HCT116 (cell line): ENCODE data around the gene GNPTAB. TPM values are rescaled to one million over a fixed set of nuclear protein-coding genes. Genes with fewer than 3 reads are reported as not detected.

ENCODE experiments used
- ATAC-seq: fragments of 200-7000 bp; cut with Tn5 transposase; 2 replicates; pipeline ENCODE4 v1.9.1; 2020; ENCODE audit warnings: mild to moderate bottlenecking, moderate library complexity
- BruUV-seq: library from RNA; stranded (reverse); fragments of 400-500 nt; replicated peaks from 2 replicates; lab custom pipeline; 2021; lab: Mats Ljungman, UMichigan
- CTCF ChIA-PET: fragments of 300-600 bp; sonication (Branson Sonifier 250); formaldehyde crosslinking; loops from one replicate; lab custom pipeline; 2021; ENCODE audit warnings: antibody characterized with exemption; lab: Charles Lee
- POLR2A ChIA-PET: fragments of 300-600, 350-600 bp; sonication (Branson Sonifier 250); formaldehyde crosslinking; loops from one replicate; lab custom pipeline; 2021; ENCODE audit warnings: antibody characterized with exemption; lab: Charles Lee
- RAD21 ChIA-PET, 2 experiments: fragments of 300-600 bp; sonication (Branson Sonifier 250); formaldehyde crosslinking; loops; one replicate each; lab custom pipeline; 2023; ENCODE audit warnings: low total read pairs in 2 of 2; ENCODE audit not compliant: uncharacterized antibody in 2 of 2, unreplicated experiment in 2 of 2, low non-redundant PET in 1 of 2; lab: Charles Lee
- DNase-seq: peaks from one replicate; pipeline ENCODE4 v3.0.0-alpha.2; 2010; ENCODE audit warnings: low read depth, low spot score
- H2AFZ ChIP-seq: fragments of 200-600 bp; shearing (Covaris generic), sonication (generic); 2 replicates; pipeline ENCODE4 v1.6.1; 2017; ENCODE audit warnings: low read depth, mixed run types, mixed read lengths, antibody characterized with exemption, low read length; ENCODE audit not compliant: poor library complexity, severe bottlenecking
- H3K27ac ChIP-seq: 2 replicates; pipeline ENCODE4 v1.5.1; 2012; ENCODE audit warnings: low read depth, low read length
- H3K27me3 ChIP-seq: fragments of 200-600 bp; sonication (generic); 2 replicates; pipeline ENCODE4 v1.6.1; 2016; ENCODE audit warnings: mixed run types, low read length, mixed read lengths; ENCODE audit not compliant: insufficient read depth
- H3K36me3 ChIP-seq, 2 experiments: fragments of 200-500 bp in 1 of 2; fragments of 200-600 bp in 1 of 2; sonication (Bioruptor generic) in 1 of 2; sonication (generic) in 1 of 2; 2 replicates each; pipeline versions ENCODE4 v1.5.1 to v1.6.1; 2014 to 2016; ENCODE audit warnings: low read length in 2 of 2, inconsistent platforms in 1 of 2, mixed read lengths in 1 of 2, mixed run types in 1 of 2; ENCODE audit not compliant: insufficient read depth in 2 of 2, control insufficient read depth in 1 of 2
- H3K4me1 ChIP-seq, 2 experiments: fragments of 200-600 bp in 1 of 2; sonication (generic) in 1 of 2; 2 replicates each; pipeline versions ENCODE4 v1.5.1 to v1.6.1; 2012 to 2017; ENCODE audit warnings: low read length in 2 of 2, inconsistent platforms in 1 of 2, mild to moderate bottlenecking in 1 of 2, mixed read lengths in 1 of 2, mixed run types in 1 of 2, moderate library complexity in 1 of 2; ENCODE audit not compliant: insufficient read depth in 2 of 2, control insufficient read depth in 1 of 2
- H3K4me2 ChIP-seq: fragments of 200-600 bp; sonication (generic); 2 replicates; pipeline ENCODE4 v1.6.1; 2017; ENCODE audit warnings: mixed run types, low read length, mixed read lengths
- H3K4me3 ChIP-seq, 2 experiments: fragments of 200-600 bp in 1 of 2; sonication (generic) in 1 of 2; replicated peaks in 1 of 2; 2 replicates each; pipeline ENCODE4 v1.5.1; 2011 to 2016; ENCODE audit warnings: low read length in 2 of 2, control low read depth in 1 of 2, low read depth in 1 of 2, mild to moderate bottlenecking in 1 of 2, mixed read lengths in 1 of 2, mixed run types in 1 of 2
- H3K79me2 ChIP-seq: fragments of 200-600 bp; sonication (generic); 2 replicates; pipeline ENCODE4 v1.6.1; 2017; ENCODE audit warnings: mild to moderate bottlenecking, mixed run types, low read length, moderate library complexity, mixed read lengths; ENCODE audit not compliant: insufficient read depth
- H3K9ac ChIP-seq: fragments of 200-600 bp; sonication (generic); 2 replicates; pipeline ENCODE4 v1.6.1; 2016; ENCODE audit warnings: low read length, mixed read lengths
- H3K9me2 ChIP-seq: fragments of 200-600 bp; sonication (generic), shearing (Covaris generic); 2 replicates; pipeline ENCODE4 v1.6.1; 2017; ENCODE audit warnings: mixed run types, mild to moderate bottlenecking, moderate library complexity; ENCODE audit not compliant: insufficient read depth
- H3K9me3 ChIP-seq, 2 experiments: fragments of 200-500 bp in 1 of 2; fragments of 200-600 bp in 1 of 2; sonication (Bioruptor generic) in 1 of 2; sonication (generic) in 1 of 2; 2 replicates each; pipeline ENCODE4 v1.6.1; 2014 to 2017; ENCODE audit warnings: low read length in 2 of 2, mixed read lengths in 2 of 2, inconsistent platforms in 1 of 2, low read depth in 1 of 2, mild to moderate bottlenecking in 1 of 2, mixed run types in 1 of 2, moderate library complexity in 1 of 2; ENCODE audit not compliant: control insufficient read depth in 1 of 2, insufficient read depth in 1 of 2
- H4K20me1 ChIP-seq: fragments of 200-600 bp; sonication (generic), shearing (Covaris generic); 2 replicates; pipeline ENCODE4 v1.6.1; 2017; ENCODE audit warnings: mixed run types, mild to moderate bottlenecking, moderate library complexity; ENCODE audit not compliant: insufficient read depth
- ATF3 ChIP-seq: IDR thresholded peaks from 2 replicates; pipeline ENCODE4 v1.6.1; 2012
- CBX3 ChIP-seq: IDR thresholded peaks from 2 replicates; pipeline ENCODE4 v1.6.1; 2012; ENCODE audit warnings: low read depth
- CEBPB ChIP-seq: IDR thresholded peaks from 2 replicates; pipeline ENCODE4 v1.6.1; 2012; ENCODE audit warnings: low read depth
- CTCF ChIP-seq, 3 experiments: fragments of 200-600 bp in 1 of 3; sonication (generic) in 1 of 3; IDR thresholded peaks in 2 of 3; conservative IDR thresholded peaks in 1 of 3; 2 replicates each; pipeline ENCODE4 v1.5.1; 2012 to 2017; ENCODE audit warnings: low read depth in 2 of 3, low read length in 2 of 3, antibody characterized with exemption in 1 of 3, borderline replicate concordance in 1 of 3, control low read depth in 1 of 3, mild to moderate bottlenecking in 1 of 3, mixed read lengths in 1 of 3, mixed run types in 1 of 3, moderate library complexity in 1 of 3; ENCODE audit not compliant: insufficient read depth in 1 of 3
- ELF1 ChIP-seq: IDR thresholded peaks from 2 replicates; pipeline ENCODE4 v1.6.1; 2012; ENCODE audit warnings: low read depth, borderline replicate concordance
- EZH2 ChIP-seq: fragments of 200-600 bp; sonication (generic); IDR thresholded peaks from 2 replicates; pipeline ENCODE4 v1.6.1; 2017; ENCODE audit warnings: antibody characterized with exemption, mixed run types
- FOSL1 ChIP-seq: IDR thresholded peaks from 2 replicates; pipeline ENCODE4 v1.6.1; 2012; ENCODE audit warnings: low read depth
- JUND ChIP-seq: IDR thresholded peaks from 2 replicates; pipeline ENCODE4 v1.6.1; 2012
- MAX ChIP-seq: IDR thresholded peaks from 2 replicates; pipeline ENCODE4 v1.6.1; 2012
- POLR2A ChIP-seq: IDR thresholded peaks from 2 replicates; pipeline ENCODE4 v1.7.0; 2011; ENCODE audit warnings: borderline replicate concordance; ENCODE audit not compliant: insufficient read depth, insufficient read length; ENCODE audit errors: extremely low read depth
- POLR2AphosphoS5 ChIP-seq: IDR thresholded peaks from 2 replicates; pipeline ENCODE4 v1.6.1; 2011; ENCODE audit warnings: mild to moderate bottlenecking, low read depth, low read length, moderate library complexity
- SIN3A ChIP-seq: IDR thresholded peaks from 2 replicates; pipeline ENCODE4 v1.6.1; 2012; ENCODE audit warnings: low read depth
- SP1 ChIP-seq: IDR thresholded peaks from 2 replicates; pipeline ENCODE4 v1.6.1; 2012; ENCODE audit warnings: low read depth
- SRF ChIP-seq: IDR thresholded peaks from 2 replicates; pipeline ENCODE4 v1.6.1; 2012; ENCODE audit warnings: low read depth
- TCF7L2 ChIP-seq: IDR thresholded peaks from 2 replicates; pipeline ENCODE4 v1.7.0; 2011; ENCODE audit warnings: borderline replicate concordance, inconsistent platforms; ENCODE audit not compliant: insufficient read depth, insufficient read length; ENCODE audit errors: extremely low read depth
- ZBTB33 ChIP-seq: IDR thresholded peaks from 2 replicates; pipeline ENCODE4 v1.6.1; 2011; ENCODE audit warnings: mild to moderate bottlenecking, low read length, moderate library complexity; ENCODE audit not compliant: insufficient replicate concordance; ENCODE audit errors: extremely low read depth
- ZFX ChIP-seq: fragments of 450-650 bp; IDR thresholded peaks from 2 replicates; pipeline ENCODE4 v1.6.1; 2017
- intact Hi-C: fragments of 100-400 bp; cut with micrococcal nuclease; formaldehyde crosslinking; loops from 2 replicates; pipeline ENCODE4 v1.10.0; 2022
- total RNA-seq: library from RNA; stranded (reverse); gene quantifications from one replicate; pipeline ENCODE4 v1.2.1, GENCODE V29; 2021; ENCODE audit not compliant: unreplicated experiment

GNPTAB gene
- total RNA-seq, 1 experiment from 2014 or later: 41.4 TPM

GRCh38 chr12:101855364-101855884 is 24.7 kb upstream of the GNPTAB start:
- ChIA-PET POLR2A (no interaction called here), RAD21 (no interaction called here), CTCF (interaction anchor here (1.4 kb wide), 1 partner anchor 24 kb away, joined by 4 read pairs; no protein-coding TSS in a partner anchor)
- Histone ChIP-seq H3K4me2 (no peak overlapping the region), H3K79me2 (no peaks in the 10 kb centered on the region), H3K27me3 (no peaks in the 10 kb centered on the region), H3K27ac (no peak overlapping the region), H3K9ac (no peak overlapping the region), H3K4me3 (no peak overlapping the region), H2AFZ (peak overlapping the region; percentile 10), H4K20me1 (no peaks in the 10 kb centered on the region), H3K36me3 (no peaks in the 10 kb centered on the region), H3K4me1 (peaks cover 5 to 13% of the 10 kb centered on the region in 2 experiments; a peak in 2 of 4 replicates), H3K9me3 (no peaks in the 10 kb centered on the region), H3K9me2 (no peaks in the 10 kb centered on the region)
- ATAC-seq (peak; percentile 44; the same call in 1 of the 2 replicates), DNase-seq (no peak)
- intact Hi-C loops: no loop called here
- no TSS peak for BruUV-seq
- no peak for TF ChIP-seq EZH2
- TF ChIP-seq CEBPB: no peak
- no peak for TF ChIP-seq POLR2A
- no peak for TF ChIP-seq TCF7L2
- no peak for TF ChIP-seq POLR2AphosphoS5
- TF ChIP-seq SP1: no peak
- no peak for TF ChIP-seq FOSL1
- no peak for TF ChIP-seq JUND
- TF ChIP-seq ZFX: no peak
- TF ChIP-seq ATF3: no peak
- no peak for TF ChIP-seq MAX
- TF ChIP-seq ELF1: no peak

GRCh38 chr12:101854747-101855146 is 24.0 kb upstream of the GNPTAB start:
- no peaks in the 10 kb centered on the region for H3K36me3 ChIP-seq
- no peak overlapping the region for H3K4me2 ChIP-seq
- no peak overlapping the region for H3K9ac ChIP-seq
- ChIA-PET POLR2A (no interaction called here), RAD21 (no interaction called here), CTCF (interaction anchor here (1.4 kb wide), 1 partner anchor 24 kb away, joined by 4 read pairs; no protein-coding TSS in a partner anchor)
- DNase-seq (no peak), ATAC-seq (no peak)
- H3K9me2 ChIP-seq: no peaks in the 10 kb centered on the region
- intact Hi-C loops: no loop called here
- no peaks in the 10 kb centered on the region for H3K9me3 ChIP-seq
- H3K27ac ChIP-seq: no peak overlapping the region
- H3K79me2 ChIP-seq: no peaks in the 10 kb centered on the region
- H4K20me1 ChIP-seq: no peaks in the 10 kb centered on the region
- no TSS peak for BruUV-seq
- peaks cover 5 to 13% of the 10 kb centered on the region in 2 experiments; a peak in 2 of 4 replicates for H3K4me1 ChIP-seq
- no peak overlapping the region for H3K4me3 ChIP-seq
- H3K27me3 ChIP-seq: no peaks in the 10 kb centered on the region
- peak overlapping the region; percentile 9 for H2AFZ ChIP-seq
- TF ChIP-seq MAX: no peak
- TF ChIP-seq CBX3: no peak
- TF ChIP-seq SIN3A: no peak
- TF ChIP-seq TCF7L2: no peak
- no peak for TF ChIP-seq ELF1
- no peak for TF ChIP-seq CTCF (IDR thresholded peaks at IDR 0.05 in 2 of 3, conservative IDR thresholded peaks at IDR 0.05 in 1 of 3; ENCODE audit: borderline replicate concordance in 1 of 3, insufficient read depth in 1 of 3, low read depth in 2 of 3, low read length in 2 of 3)
- TF ChIP-seq JUND: no peak
- TF ChIP-seq ZBTB33: no peak
- no peak for TF ChIP-seq SRF
